Measurements from ENCODE around the gene KRT31.

DNA sequence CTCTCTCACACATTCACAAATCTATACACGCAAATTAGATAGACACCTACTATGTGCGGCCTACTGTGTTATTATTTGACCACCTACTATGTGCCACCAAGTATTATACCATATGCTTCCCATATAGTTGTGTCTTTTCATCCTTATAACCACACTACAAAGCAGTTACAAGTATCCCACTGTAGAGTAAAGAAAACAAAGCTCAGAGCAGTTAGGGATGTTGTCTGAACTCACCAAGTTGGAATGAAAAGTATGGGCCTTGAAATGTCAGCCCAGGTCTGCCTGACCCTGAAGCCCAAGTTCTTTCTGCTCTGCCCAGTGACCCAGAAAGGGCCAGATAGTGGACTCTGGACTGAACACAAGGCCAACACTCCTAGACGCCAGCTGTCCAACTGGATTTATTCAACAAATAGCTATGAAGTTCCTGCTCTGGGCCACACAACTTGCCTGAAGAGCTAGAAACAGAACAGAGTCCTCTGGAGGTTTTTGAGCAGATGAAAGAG lies 18.5 kb upstream of the KRT31 start:
- TF ChIP-seq, protein P1, sequence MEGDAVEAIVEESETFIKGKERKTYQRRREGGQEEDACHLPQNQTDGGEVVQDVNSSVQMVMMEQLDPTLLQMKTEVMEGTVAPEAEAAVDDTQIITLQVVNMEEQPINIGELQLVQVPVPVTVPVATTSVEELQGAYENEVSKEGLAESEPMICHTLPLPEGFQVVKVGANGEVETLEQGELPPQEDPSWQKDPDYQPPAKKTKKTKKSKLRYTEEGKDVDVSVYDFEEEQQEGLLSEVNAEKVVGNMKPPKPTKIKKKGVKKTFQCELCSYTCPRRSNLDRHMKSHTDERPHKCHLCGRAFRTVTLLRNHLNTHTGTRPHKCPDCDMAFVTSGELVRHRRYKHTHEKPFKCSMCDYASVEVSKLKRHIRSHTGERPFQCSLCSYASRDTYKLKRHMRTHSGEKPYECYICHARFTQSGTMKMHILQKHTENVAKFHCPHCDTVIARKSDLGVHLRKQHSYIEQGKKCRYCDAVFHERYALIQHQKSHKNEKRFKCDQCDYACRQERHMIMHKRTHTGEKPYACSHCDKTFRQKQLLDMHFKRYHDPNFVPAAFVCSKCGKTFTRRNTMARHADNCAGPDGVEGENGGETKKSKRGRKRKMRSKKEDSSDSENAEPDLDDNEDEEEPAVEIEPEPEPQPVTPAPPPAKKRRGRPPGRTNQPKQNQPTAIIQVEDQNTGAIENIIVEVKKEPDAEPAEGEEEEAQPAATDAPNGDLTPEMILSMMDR (IDR thresholded peaks at IDR 0.05): no peak
- no peak for TF ChIP-seq POLR2A (IDR thresholded peaks at IDR 0.05)

Measured in body of pancreas (tissue), 4 donors.